H9 (cell line): ENCODE results near the gene HEATR1. TPM values are rescaled to one million over a fixed set of nuclear protein-coding genes. Genes with fewer than 3 reads are reported as not detected.

Experiments
- DNase-seq: peaks from one replicate; pipeline ENCODE4 v3.0.0-alpha.2; 2017
- H2AFZ ChIP-seq: one replicate; pipeline ENCODE4 v1.6.1; 2013; ENCODE audit warnings: mild to moderate bottlenecking, low read length, control low read depth, moderate library complexity
- H2AK5ac ChIP-seq: 2 replicates; pipeline ENCODE4 v1.6.1; 2013; ENCODE audit warnings: low read length, control low read depth, mixed read lengths; ENCODE audit not compliant: insufficient read length
- H2BK120ac ChIP-seq: one replicate; pipeline ENCODE4 v1.6.1; 2013; ENCODE audit warnings: low read depth, mild to moderate bottlenecking, low read length, control low read depth, inconsistent platforms; ENCODE audit not compliant: poor library complexity, severe bottlenecking
- H2BK12ac ChIP-seq: 2 replicates; pipeline ENCODE4 v1.6.1; 2013; ENCODE audit warnings: low read length, control low read depth, mixed read lengths, low read depth; ENCODE audit not compliant: insufficient read length
- H2BK15ac ChIP-seq: 2 replicates; pipeline ENCODE4 v1.6.1; 2013; ENCODE audit warnings: low read depth, low read length, control low read depth
- H2BK20ac ChIP-seq: one replicate; pipeline ENCODE4 v1.6.1; 2013; ENCODE audit warnings: low read depth, mild to moderate bottlenecking, low read length, control low read depth, inconsistent platforms; ENCODE audit not compliant: poor library complexity, severe bottlenecking
- H2BK5ac ChIP-seq: 2 replicates; pipeline ENCODE4 v1.6.1; 2013; ENCODE audit warnings: low read length, control low read depth, mixed read lengths; ENCODE audit not compliant: insufficient read length
- H3K14ac ChIP-seq: 2 replicates; pipeline ENCODE4 v1.6.1; 2013; ENCODE audit warnings: low read length, control low read depth; ENCODE audit not compliant: insufficient read depth
- H3K18ac ChIP-seq: 2 replicates; pipeline ENCODE4 v1.6.1; 2013; ENCODE audit warnings: low read depth, mild to moderate bottlenecking, mixed read lengths, low read length, control low read depth; ENCODE audit not compliant: insufficient read length
- H3K23ac ChIP-seq: 2 replicates; pipeline ENCODE4 v1.6.1; 2013; ENCODE audit warnings: low read length, control low read depth, mixed read lengths, low read depth; ENCODE audit not compliant: insufficient read length
- H3K23me2 ChIP-seq: 2 replicates; pipeline ENCODE4 v1.6.1; 2013; ENCODE audit warnings: low read depth, mild to moderate bottlenecking, mixed read lengths, low read length, control low read depth; ENCODE audit not compliant: insufficient read length, poor library complexity, severe bottlenecking
- H3K27ac ChIP-seq: 2 replicates; pipeline ENCODE4 v1.5.1; 2013; ENCODE audit warnings: low read length, control low read depth, mixed read lengths, low read depth; ENCODE audit not compliant: insufficient read length
- H3K27me3 ChIP-seq: 2 replicates; pipeline ENCODE4 v1.6.1; 2013; ENCODE audit warnings: low read length, control low read depth, inconsistent platforms; ENCODE audit not compliant: insufficient read depth
- H3K4ac ChIP-seq: 2 replicates; pipeline ENCODE4 v1.6.1; 2013; ENCODE audit warnings: low read depth, mild to moderate bottlenecking, control low read depth, inconsistent platforms, low read length, moderate library complexity
- H3K4me1 ChIP-seq: 2 replicates; pipeline ENCODE4 v1.6.1; 2013; ENCODE audit warnings: low read length, control low read depth, inconsistent platforms; ENCODE audit not compliant: insufficient read depth
- H3K4me2 ChIP-seq: 2 replicates; pipeline ENCODE4 v1.6.1; 2013; ENCODE audit warnings: low read length, control low read depth, mixed read lengths; ENCODE audit not compliant: insufficient read length, insufficient read depth
- H3K56ac ChIP-seq: 2 replicates; pipeline ENCODE4 v1.6.1; 2013; ENCODE audit warnings: low read depth, mild to moderate bottlenecking, mixed read lengths, low read length, control low read depth; ENCODE audit not compliant: insufficient read length
- H3K79me1 ChIP-seq: 2 replicates; pipeline ENCODE4 v1.6.1; 2013; ENCODE audit warnings: low read depth, mild to moderate bottlenecking, moderate library complexity, low read length, control low read depth, inconsistent platforms; ENCODE audit not compliant: insufficient read depth, poor library complexity, severe bottlenecking
- H3K79me2 ChIP-seq: 2 replicates; pipeline ENCODE4 v1.6.1; 2013; ENCODE audit warnings: low read length, control low read depth, inconsistent platforms; ENCODE audit not compliant: insufficient read depth
- H3K9ac ChIP-seq: 2 replicates; pipeline ENCODE4 v1.6.1; 2013; ENCODE audit warnings: low read length, control low read depth, mixed read lengths; ENCODE audit not compliant: insufficient read length; ENCODE audit errors: extremely low read depth
- H3K9me3 ChIP-seq: one replicate; pipeline ENCODE4 v1.6.1; 2013; ENCODE audit warnings: low read depth, low read length, inconsistent platforms; ENCODE audit not compliant: control insufficient read depth
- H3T11ph ChIP-seq: one replicate; pipeline ENCODE4 v1.6.1; 2013; ENCODE audit warnings: mild to moderate bottlenecking, low read length, control low read depth, inconsistent platforms
- H4K20me1 ChIP-seq: one replicate; pipeline ENCODE4 v1.6.1; 2013; ENCODE audit not compliant: control insufficient read depth, insufficient read length, insufficient read depth
- H4K5ac ChIP-seq: 2 replicates; pipeline ENCODE4 v1.6.1; 2013; ENCODE audit warnings: low read depth, mild to moderate bottlenecking, mixed read lengths, low read length, control low read depth; ENCODE audit not compliant: insufficient read length
- H4K8ac ChIP-seq: replicated peaks from 2 replicates; pipeline ENCODE4 v1.6.1; 2013; ENCODE audit warnings: low read length, control low read depth, mixed read lengths, low read depth; ENCODE audit not compliant: insufficient read length
- H4K91ac ChIP-seq: 2 replicates; pipeline ENCODE4 v1.6.1; 2013; ENCODE audit warnings: low read depth, mild to moderate bottlenecking, moderate library complexity, mixed read lengths, low read length, control low read depth; ENCODE audit not compliant: insufficient read length
- H3K27ac Mint-ChIP-seq, 3 experiments: 2 replicates in 2 of 3; 3 replicates in 1 of 3; pipeline ENCODE4 v1.8.0; 2020 to 2021; ENCODE audit warnings: mixed read lengths in 3 of 3, mild to moderate bottlenecking in 1 of 3, moderate library complexity in 1 of 3
- H3K27me3 Mint-ChIP-seq: 2 replicates; pipeline ENCODE4 v1.8.0; 2021; ENCODE audit warnings: low read depth, mild to moderate bottlenecking, moderate library complexity, mixed read lengths
- H3K36me3 Mint-ChIP-seq, 3 experiments: 2 replicates in 2 of 3; 3 replicates in 1 of 3; pipeline ENCODE4 v1.8.0; 2020 to 2021; ENCODE audit warnings: low read depth in 3 of 3, mixed read lengths in 3 of 3; ENCODE audit not compliant: insufficient read depth in 1 of 3
- H3K4me1 Mint-ChIP-seq, 2 experiments: 2 replicates each; pipeline ENCODE4 v1.8.0; 2020; ENCODE audit warnings: mixed read lengths in 2 of 2
- H3K4me3 Mint-ChIP-seq, 2 experiments: 2 replicates in 1 of 2; 3 replicates in 1 of 2; pipeline ENCODE4 v1.8.0; 2020 to 2021; ENCODE audit warnings: mild to moderate bottlenecking in 2 of 2, mixed read lengths in 2 of 2, moderate library complexity in 1 of 2
- H3K9me3 Mint-ChIP-seq, 2 experiments: 2 replicates in 1 of 2; 3 replicates in 1 of 2; pipeline ENCODE4 v1.8.0; 2020; ENCODE audit warnings: mild to moderate bottlenecking in 2 of 2, mixed read lengths in 2 of 2, moderate library complexity in 1 of 2
- WGBS: extraction: QIAGEN DNeasy Blood & Tissue Kit; methylation state at CpG from one replicate; pipeline ENCODE4 v1.1.7; 2013; ENCODE audit warnings: missing lambda C conversion rate, low lambda C conversion rate, mixed read lengths; ENCODE audit not compliant: insufficient read length; ENCODE audit errors: extremely low coverage; 5-methylcytosine and 5-hydroxymethylcytosine counted together
- total RNA-seq: library from RNA; stranded (reverse); gene quantifications from 2 replicates; pipeline ENCODE4 v1.2.1, GENCODE V29; 2021
- TF ChIP-seq, protein P1 (sequence below): fragments of 200-600 bp; sonication (generic); conservative IDR thresholded peaks from 3 replicates; pipeline ENCODE4 v1.8.0; 2021; ENCODE audit warnings: antibody characterized with exemption, mild to moderate bottlenecking

HEATR1 gene
- total RNA-seq, 1 experiment from 2014 or later = 88.2 TPM

- Histone ChIP-seq H2BK20ac (no peak overlapping the region), H2BK12ac (no peak overlapping the region), H2BK120ac (no peak overlapping the region), H2AFZ (peak overlapping the region; percentile 62), H3K79me1 (no peaks in the 10 kb centered on the region), H3K23me2 (no peaks in the 10 kb centered on the region), H3K4me2 (peak overlapping the region; percentile 21), H4K91ac (no peak overlapping the region), H3K27ac (no peak overlapping the region), H3K14ac (no peak overlapping the region), H4K20me1 (no peaks in the 10 kb centered on the region), H3K27me3 (no peaks in the 10 kb centered on the region), H3K4ac (no peak overlapping the region), H3K56ac (no peak overlapping the region), H3T11ph (no peak overlapping the region), H2BK15ac (no peak overlapping the region), H4K5ac (no peak overlapping the region), H3K4me1 (no peaks in the 10 kb centered on the region), H3K18ac (no peak overlapping the region), H3K23ac (no peak overlapping the region), H3K9me3 (no peaks in the 10 kb centered on the region), H2AK5ac (no peak overlapping the region), H3K79me2 (no peaks in the 10 kb centered on the region), H2BK5ac (no peak overlapping the region), H3K9ac (no peak overlapping the region), H4K8ac (no peak overlapping the region)
- WGBS = no CpG with 5 or more reads among the region's 8 CpGs
- H3K36me3 Mint-ChIP-seq = no peaks in the 10 kb centered on the region
- DNase-seq = no peak
- H3K27me3 Mint-ChIP-seq = peaks cover 2% of the 10 kb centered on the region
- H3K4me3 Mint-ChIP-seq = no peak overlapping the region
- H3K9me3 Mint-ChIP-seq = no peaks in the 10 kb centered on the region
- peaks cover 12 to 13% of the 10 kb centered on the region in 2 experiments for H3K4me1 Mint-ChIP-seq
- TF ChIP-seq, protein P1, sequence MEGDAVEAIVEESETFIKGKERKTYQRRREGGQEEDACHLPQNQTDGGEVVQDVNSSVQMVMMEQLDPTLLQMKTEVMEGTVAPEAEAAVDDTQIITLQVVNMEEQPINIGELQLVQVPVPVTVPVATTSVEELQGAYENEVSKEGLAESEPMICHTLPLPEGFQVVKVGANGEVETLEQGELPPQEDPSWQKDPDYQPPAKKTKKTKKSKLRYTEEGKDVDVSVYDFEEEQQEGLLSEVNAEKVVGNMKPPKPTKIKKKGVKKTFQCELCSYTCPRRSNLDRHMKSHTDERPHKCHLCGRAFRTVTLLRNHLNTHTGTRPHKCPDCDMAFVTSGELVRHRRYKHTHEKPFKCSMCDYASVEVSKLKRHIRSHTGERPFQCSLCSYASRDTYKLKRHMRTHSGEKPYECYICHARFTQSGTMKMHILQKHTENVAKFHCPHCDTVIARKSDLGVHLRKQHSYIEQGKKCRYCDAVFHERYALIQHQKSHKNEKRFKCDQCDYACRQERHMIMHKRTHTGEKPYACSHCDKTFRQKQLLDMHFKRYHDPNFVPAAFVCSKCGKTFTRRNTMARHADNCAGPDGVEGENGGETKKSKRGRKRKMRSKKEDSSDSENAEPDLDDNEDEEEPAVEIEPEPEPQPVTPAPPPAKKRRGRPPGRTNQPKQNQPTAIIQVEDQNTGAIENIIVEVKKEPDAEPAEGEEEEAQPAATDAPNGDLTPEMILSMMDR = no peak
- H3K27ac Mint-ChIP-seq = peak overlapping the region in 1 of 3 experiments; percentile 64; a peak in 3 of 7 replicates
Measured at GRCh38 chr1:236516929-236517704, 87.2 kb downstream of the HEATR1 start.
